Karpas-422 (cell line): ENCODE data around the gene LDLRAD1. TPM values are rescaled to one million over a fixed set of nuclear protein-coding genes. Genes with fewer than 3 reads are reported as not detected.

ENCODE experiments used
- DNase-seq: peaks from one replicate; pipeline ENCODE4 v3.0.0-alpha.2; 2015
- H2AFZ ChIP-seq: fragments of 200-600 bp; sonication (generic); 2 replicates; pipeline ENCODE4 v1.6.1; 2014; ENCODE audit warnings: antibody characterized with exemption, low read length, mixed read lengths
- H3K27ac ChIP-seq: fragments of 200-600 bp; sonication (generic); 2 replicates; pipeline ENCODE4 v1.5.1; 2014; ENCODE audit warnings: mild to moderate bottlenecking, low read length, moderate library complexity
- H3K27me3 ChIP-seq: fragments of 200-600 bp; sonication (generic); 2 replicates; pipeline ENCODE4 v1.6.1; 2014; ENCODE audit warnings: low read length, mixed read lengths
- H3K36me3 ChIP-seq: fragments of 200-600 bp; sonication (generic); 2 replicates; pipeline ENCODE4 v1.6.1; 2014; ENCODE audit warnings: low read length, mixed read lengths; ENCODE audit not compliant: insufficient read depth
- H3K4me1 ChIP-seq: fragments of 200-600 bp; sonication (generic); 2 replicates; pipeline ENCODE4 v1.6.1; 2014; ENCODE audit warnings: mild to moderate bottlenecking, low read length, mixed read lengths
- H3K4me2 ChIP-seq: fragments of 200-600 bp; sonication (generic); 2 replicates; pipeline ENCODE4 v1.6.1; 2014; ENCODE audit warnings: low read length, low read depth, mild to moderate bottlenecking; ENCODE audit not compliant: poor library complexity, severe bottlenecking
- H3K4me3 ChIP-seq: fragments of 200-600 bp; sonication (generic); 2 replicates; pipeline ENCODE4 v1.5.1; 2014; ENCODE audit warnings: mild to moderate bottlenecking, antibody characterized with exemption, low read length, mixed read lengths
- H3K79me2 ChIP-seq: fragments of 200-600 bp; sonication (generic); 2 replicates; pipeline ENCODE4 v1.6.1; 2014; ENCODE audit warnings: mild to moderate bottlenecking, low read length, mixed read lengths
- H3K9ac ChIP-seq: fragments of 200-600 bp; sonication (generic); 2 replicates; pipeline ENCODE4 v1.6.0; 2014; ENCODE audit warnings: low read length
- H3K9me2 ChIP-seq: fragments of 200-600 bp; sonication (generic), shearing (Covaris generic); replicated peaks from 2 replicates; pipeline ENCODE4 v1.6.0; 2014; ENCODE audit warnings: mild to moderate bottlenecking, low read length, moderate library complexity; ENCODE audit not compliant: insufficient read depth
- H3K9me3 ChIP-seq: fragments of 300-700, 200-600 bp; sonication (generic); 2 replicates; pipeline ENCODE4 v1.6.1; 2014; ENCODE audit warnings: low read length, mixed read lengths
- H4K20me1 ChIP-seq: fragments of 200-600 bp; sonication (generic); 2 replicates; pipeline ENCODE4 v1.6.1; 2014; ENCODE audit warnings: mild to moderate bottlenecking, antibody characterized with exemption, low read length, low read depth; ENCODE audit not compliant: insufficient read depth
- total RNA-seq: library from RNA; depleted of rRNA; stranded (reverse); fragments of >200 nt; shearing (Covaris generic); gene quantifications from 2 replicates; pipeline ENCODE4 v1.2.3, GENCODE V29; 2014; ENCODE audit warnings: low replicate concordance; rRNA removed

Gene LDLRAD1
- not detected in 2 replicates for total RNA-seq

GRCh38 chr1:54017979-54018378 is at the start of gene LDLRAD1:
TSS of gene LDLRAD1 (minus strand) at chr1:54018186. CDS start at chr1:54018112, 74 bp downstream.
- no peaks in the 10 kb centered on the region for H3K4me1 ChIP-seq
- H3K4me3 ChIP-seq = no peak within 1 kb of the TSS
- no peaks in the 10 kb centered on the region for H3K9me2 ChIP-seq
- H3K27me3 ChIP-seq = no peaks in the 10 kb centered on the region
- no peaks in the 10 kb centered on the region for H3K9me3 ChIP-seq
- H4K20me1 ChIP-seq = no peaks in the 10 kb centered on the region
- no peak for DNase-seq
- no peak within 1 kb of the TSS for H3K4me2 ChIP-seq
- H3K9ac ChIP-seq = no peak within 1 kb of the TSS
- no peaks in the 10 kb centered on the region for H3K79me2 ChIP-seq
- H3K27ac ChIP-seq = no peak within 1 kb of the TSS
- H2AFZ ChIP-seq = no peak within 1 kb of the TSS
- H3K36me3 ChIP-seq = no peaks in the 10 kb centered on the region

- no peak overlapping the region for H3K4me2 ChIP-seq
- H2AFZ ChIP-seq = no peak overlapping the region
- no peaks in the 10 kb centered on the region for H3K9me2 ChIP-seq
- no peak overlapping the region for H3K9ac ChIP-seq
- H3K79me2 ChIP-seq = peaks cover 16% of the 10 kb centered on the region
- peak; percentile 54 for DNase-seq
- no peak overlapping the region for H3K27ac ChIP-seq
- 0 out of 2 replicates have a peak, but pooled peaks cover 12% of the 10 kb centered on the region for H3K36me3 ChIP-seq
- H4K20me1 ChIP-seq = no peaks in the 10 kb centered on the region
- no peaks in the 10 kb centered on the region for H3K27me3 ChIP-seq
- no peaks in the 10 kb centered on the region for H3K9me3 ChIP-seq
- no peak overlapping the region for H3K4me3 ChIP-seq
- peaks cover 27% of the 10 kb centered on the region for H3K4me1 ChIP-seq
These were observed 46.3 kb upstream of the LDLRAD1 start for GRCh38 chr1:54064299-54064698.

DNA sequence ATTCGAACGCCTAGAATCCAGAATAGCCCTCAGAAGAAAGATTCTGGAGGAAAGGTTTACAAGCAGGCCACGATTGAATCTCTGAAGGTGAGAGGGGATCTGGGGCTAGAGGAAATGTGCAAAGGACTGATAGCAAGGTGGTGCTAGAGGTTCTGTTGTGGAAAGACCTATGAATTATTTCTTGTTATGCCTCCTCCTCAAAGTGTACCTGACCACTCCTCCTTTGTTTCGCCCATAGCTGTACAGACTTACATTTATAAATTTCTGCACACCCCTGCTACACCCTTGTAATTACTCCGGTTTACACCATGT is 36.4 kb upstream of the LDLRAD1 start:
- peak overlapping the region; percentile 78; the same call in 1 of the 2 replicates for H3K27ac ChIP-seq
- peaks cover 61% of the 10 kb centered on the region for H3K79me2 ChIP-seq
- peak overlapping the region; percentile 97 for H3K4me3 ChIP-seq
- no peaks in the 10 kb centered on the region for H3K9me2 ChIP-seq
- peak; percentile 54 for DNase-seq
- peaks cover 3% of the 10 kb centered on the region; the same call in 1 of the 2 replicates for H3K36me3 ChIP-seq
- H3K4me2 ChIP-seq = peak overlapping the region; percentile 92
- H3K27me3 ChIP-seq = no peaks in the 10 kb centered on the region
- H3K9me3 ChIP-seq = no peaks in the 10 kb centered on the region
- no peak overlapping the region for H2AFZ ChIP-seq
- H3K9ac ChIP-seq = peak overlapping the region; percentile 97
- H4K20me1 ChIP-seq = no peaks in the 10 kb centered on the region; the same call in 1 of the 2 replicates
- H3K4me1 ChIP-seq = peaks cover 26% of the 10 kb centered on the region

- Histone ChIP-seq H3K9ac (peak overlapping the region; percentile 97), H3K9me2 (no peaks in the 10 kb centered on the region), H3K27ac (peak overlapping the region; percentile 78), H3K4me1 (peaks cover 29% of the 10 kb centered on the region), H3K79me2 (peaks cover 66% of the 10 kb centered on the region), H3K4me3 (peak overlapping the region; percentile 97), H3K4me2 (peak overlapping the region; percentile 92), H3K27me3 (no peaks in the 10 kb centered on the region), H3K9me3 (no peaks in the 10 kb centered on the region), H4K20me1 (no peaks in the 10 kb centered on the region; the same call in 1 of the 2 replicates), H2AFZ (peak overlapping the region; percentile 89), H3K36me3 (no peaks in the 10 kb centered on the region; the same call in 1 of the 2 replicates)
- peak; percentile 76 for DNase-seq
These were observed 35.9 kb upstream of the LDLRAD1 start for GRCh38 chr1:54053745-54054437.

DNA sequence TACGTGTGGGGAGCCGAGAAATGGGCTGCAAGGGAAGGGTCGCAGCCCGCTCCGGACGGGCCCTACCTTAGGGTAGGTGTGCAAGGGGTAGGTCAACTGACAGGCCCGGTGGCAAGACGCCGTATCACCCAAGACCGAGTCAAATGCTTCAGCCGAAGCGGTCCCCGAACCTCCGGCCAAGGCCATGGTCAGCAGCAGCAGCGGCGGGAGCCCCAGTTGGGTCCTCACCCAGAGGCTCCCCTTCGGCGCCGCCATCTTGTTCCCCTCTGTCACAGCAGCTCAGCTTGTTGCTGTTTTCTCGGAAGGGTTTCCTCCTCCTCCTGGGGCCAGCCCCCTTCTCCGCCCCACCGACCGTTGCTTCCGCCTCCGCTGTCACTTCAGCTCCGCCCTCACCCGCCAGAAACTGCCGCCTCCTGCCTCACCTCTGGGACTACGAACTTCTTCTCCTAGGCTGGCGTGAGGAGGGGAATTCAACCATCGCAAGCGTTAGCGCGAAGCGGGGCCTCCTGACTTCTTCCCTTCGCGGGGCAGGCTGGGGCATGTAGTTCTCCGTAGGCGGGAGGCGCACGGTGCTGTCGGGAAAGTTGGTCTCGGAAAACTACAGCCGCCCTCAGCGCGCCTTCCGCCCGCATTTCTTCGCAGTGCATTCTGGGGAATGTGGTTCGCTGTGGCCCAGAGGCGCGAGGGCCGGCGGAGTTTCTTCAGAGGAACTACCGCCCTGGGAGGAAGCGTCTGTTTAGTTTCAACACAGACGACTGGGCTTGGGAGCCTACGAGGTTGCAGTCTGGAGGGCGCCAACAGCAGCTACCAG is 35.2 kb upstream of the LDLRAD1 start, which contains the start of the genes TCEANC2 and TMEM59:
TSS of gene TCEANC2 (plus strand) at position 675 of the 811 bp plus-strand sequence. CDS start 815 bp downstream, outside the sequence.
TSS of gene TMEM59 (minus strand) at position 271 of the 811 bp plus-strand sequence. CDS start at position 255, 16 bp downstream.
- peak within 1 kb of the TSS; percentile 89 for H2AFZ ChIP-seq
- H3K4me3 ChIP-seq = peak within 1 kb of the TSS; percentile 97
- no peaks in the 10 kb centered on the region; the same call in 1 of the 2 replicates for H4K20me1 ChIP-seq
- H3K4me2 ChIP-seq = peak within 1 kb of the TSS; percentile 98
- no peaks in the 10 kb centered on the region for H3K9me2 ChIP-seq
- H3K79me2 ChIP-seq = peaks cover 73% of the 10 kb centered on the region
- no peaks in the 10 kb centered on the region for H3K9me3 ChIP-seq
- H3K9ac ChIP-seq = peak within 1 kb of the TSS; percentile 97
- H3K27me3 ChIP-seq = no peaks in the 10 kb centered on the region
- H3K4me1 ChIP-seq = peaks cover 35% of the 10 kb centered on the region
- H3K27ac ChIP-seq = peak within 1 kb of the TSS; percentile 78
- peak; percentile 99 for DNase-seq
- no peaks in the 10 kb centered on the region for H3K36me3 ChIP-seq

- 0 out of 2 replicates have a peak overlapping the region, but pooled peaks have one; percentile 46 for H2AFZ ChIP-seq
- peak overlapping the region; percentile 39 for H3K27ac ChIP-seq
- H3K36me3 ChIP-seq = no peaks in the 10 kb centered on the region
- H3K9me3 ChIP-seq = no peaks in the 10 kb centered on the region
- peak; percentile 69 for DNase-seq
- H3K9me2 ChIP-seq = no peaks in the 10 kb centered on the region
- H3K4me1 ChIP-seq = peaks cover 42% of the 10 kb centered on the region
- H4K20me1 ChIP-seq = no peaks in the 10 kb centered on the region; the same call in 1 of the 2 replicates
- H3K27me3 ChIP-seq = no peaks in the 10 kb centered on the region
- peak overlapping the region; percentile 95 for H3K4me3 ChIP-seq
- H3K4me2 ChIP-seq = peak overlapping the region; percentile 98
- peak overlapping the region; percentile 84 for H3K9ac ChIP-seq
- peaks cover 77% of the 10 kb centered on the region for H3K79me2 ChIP-seq
These were observed 34.5 kb upstream of the LDLRAD1 start for GRCh38 chr1:54052431-54052933.

- peak; percentile 49 for DNase-seq
- peak overlapping the region; percentile 98 for H3K4me2 ChIP-seq
- H3K36me3 ChIP-seq = no peaks in the 10 kb centered on the region
- H3K4me3 ChIP-seq = peak overlapping the region; percentile 95
- no peaks in the 10 kb centered on the region; the same call in 1 of the 2 replicates for H4K20me1 ChIP-seq
- H3K9me3 ChIP-seq = no peaks in the 10 kb centered on the region
- peaks cover 45% of the 10 kb centered on the region for H3K4me1 ChIP-seq
- no peaks in the 10 kb centered on the region for H3K27me3 ChIP-seq
- peaks cover 82% of the 10 kb centered on the region for H3K79me2 ChIP-seq
- peak overlapping the region; percentile 39 for H3K27ac ChIP-seq
- peak overlapping the region; percentile 46; the same call in 1 of the 2 replicates for H2AFZ ChIP-seq
- no peaks in the 10 kb centered on the region for H3K9me2 ChIP-seq
- peak overlapping the region; percentile 84 for H3K9ac ChIP-seq
These were observed 34.0 kb upstream of the LDLRAD1 start for GRCh38 chr1:54051933-54052430.
